Nephron (organoid): ENCODE results near the gene CRABP2.

Experiments used
- H3K27ac Mint-ChIP-seq, 3 experiments: 2 replicates each; pipeline ENCODE4 v1.8.0; 2020; ENCODE audit warnings: mixed read lengths in 3 of 3, mild to moderate bottlenecking in 2 of 3, moderate library complexity in 1 of 3
- H3K27me3 Mint-ChIP-seq: 2 replicates; pipeline ENCODE4 v1.8.0; 2021; ENCODE audit warnings: low read depth, mild to moderate bottlenecking, moderate library complexity, mixed read lengths
- H3K36me3 Mint-ChIP-seq: 2 replicates; pipeline ENCODE4 v1.8.0; 2020; ENCODE audit warnings: low read depth, mixed read lengths
- H3K4me1 Mint-ChIP-seq: 2 replicates; pipeline ENCODE4 v1.8.0; 2020; ENCODE audit warnings: mixed read lengths
- H3K4me3 Mint-ChIP-seq, 3 experiments: 2 replicates each; pipeline ENCODE4 v1.8.0; 2020; ENCODE audit warnings: mild to moderate bottlenecking in 3 of 3, mixed read lengths in 3 of 3, moderate library complexity in 2 of 3
- H3K9me3 Mint-ChIP-seq: 2 replicates; pipeline ENCODE4 v1.8.0; 2020; ENCODE audit warnings: mixed read lengths
- TF ChIP-seq, protein P1 (sequence below), 3 experiments: fragments of 200-600 bp; sonication (generic); IDR thresholded peaks; one replicate each; pipeline ENCODE4 v1.5.0; 2021; ENCODE audit warnings: antibody characterized with exemption in 3 of 3; ENCODE audit not compliant: unreplicated experiment in 3 of 3

CRABP2 gene

DNA sequence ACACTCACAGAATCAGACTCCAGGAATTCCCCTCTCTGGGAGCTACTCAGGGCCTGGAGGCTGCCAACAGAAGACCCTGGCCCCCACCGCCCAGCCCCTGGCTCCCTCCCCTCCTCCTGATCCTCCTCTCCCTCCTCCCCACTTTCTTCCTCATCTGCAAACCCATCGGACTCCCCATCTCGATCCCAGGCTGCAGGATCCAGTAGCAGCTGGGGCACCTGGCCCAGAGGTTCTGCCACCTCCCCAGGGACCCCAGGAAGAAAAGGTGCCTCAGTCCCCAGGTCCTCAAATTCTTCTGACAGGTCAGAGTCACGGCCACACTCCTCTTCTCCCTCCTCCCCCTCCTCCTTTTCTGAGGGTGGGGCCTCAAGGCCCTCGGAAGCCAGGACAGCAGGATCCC lies 35.6 kb downstream of the CRABP2 start:
- Mint-ChIP-seq H3K9me3 (no peaks in the 10 kb centered on the region), H3K4me1 (peaks cover 82% of the 10 kb centered on the region), H3K27ac (peak overlapping the region; percentile 93 to 99 (median 99)), H3K36me3 (peaks cover 36% of the 10 kb centered on the region), H3K4me3 (peak overlapping the region; percentile 6 to 79 (median 17)), H3K27me3 (no peaks in the 10 kb centered on the region)
- TF ChIP-seq, protein P1, sequence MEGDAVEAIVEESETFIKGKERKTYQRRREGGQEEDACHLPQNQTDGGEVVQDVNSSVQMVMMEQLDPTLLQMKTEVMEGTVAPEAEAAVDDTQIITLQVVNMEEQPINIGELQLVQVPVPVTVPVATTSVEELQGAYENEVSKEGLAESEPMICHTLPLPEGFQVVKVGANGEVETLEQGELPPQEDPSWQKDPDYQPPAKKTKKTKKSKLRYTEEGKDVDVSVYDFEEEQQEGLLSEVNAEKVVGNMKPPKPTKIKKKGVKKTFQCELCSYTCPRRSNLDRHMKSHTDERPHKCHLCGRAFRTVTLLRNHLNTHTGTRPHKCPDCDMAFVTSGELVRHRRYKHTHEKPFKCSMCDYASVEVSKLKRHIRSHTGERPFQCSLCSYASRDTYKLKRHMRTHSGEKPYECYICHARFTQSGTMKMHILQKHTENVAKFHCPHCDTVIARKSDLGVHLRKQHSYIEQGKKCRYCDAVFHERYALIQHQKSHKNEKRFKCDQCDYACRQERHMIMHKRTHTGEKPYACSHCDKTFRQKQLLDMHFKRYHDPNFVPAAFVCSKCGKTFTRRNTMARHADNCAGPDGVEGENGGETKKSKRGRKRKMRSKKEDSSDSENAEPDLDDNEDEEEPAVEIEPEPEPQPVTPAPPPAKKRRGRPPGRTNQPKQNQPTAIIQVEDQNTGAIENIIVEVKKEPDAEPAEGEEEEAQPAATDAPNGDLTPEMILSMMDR (IDR thresholded peaks at IDR 0.05; ENCODE audit: unreplicated experiment in 3 of 3) = no peak

DNA sequence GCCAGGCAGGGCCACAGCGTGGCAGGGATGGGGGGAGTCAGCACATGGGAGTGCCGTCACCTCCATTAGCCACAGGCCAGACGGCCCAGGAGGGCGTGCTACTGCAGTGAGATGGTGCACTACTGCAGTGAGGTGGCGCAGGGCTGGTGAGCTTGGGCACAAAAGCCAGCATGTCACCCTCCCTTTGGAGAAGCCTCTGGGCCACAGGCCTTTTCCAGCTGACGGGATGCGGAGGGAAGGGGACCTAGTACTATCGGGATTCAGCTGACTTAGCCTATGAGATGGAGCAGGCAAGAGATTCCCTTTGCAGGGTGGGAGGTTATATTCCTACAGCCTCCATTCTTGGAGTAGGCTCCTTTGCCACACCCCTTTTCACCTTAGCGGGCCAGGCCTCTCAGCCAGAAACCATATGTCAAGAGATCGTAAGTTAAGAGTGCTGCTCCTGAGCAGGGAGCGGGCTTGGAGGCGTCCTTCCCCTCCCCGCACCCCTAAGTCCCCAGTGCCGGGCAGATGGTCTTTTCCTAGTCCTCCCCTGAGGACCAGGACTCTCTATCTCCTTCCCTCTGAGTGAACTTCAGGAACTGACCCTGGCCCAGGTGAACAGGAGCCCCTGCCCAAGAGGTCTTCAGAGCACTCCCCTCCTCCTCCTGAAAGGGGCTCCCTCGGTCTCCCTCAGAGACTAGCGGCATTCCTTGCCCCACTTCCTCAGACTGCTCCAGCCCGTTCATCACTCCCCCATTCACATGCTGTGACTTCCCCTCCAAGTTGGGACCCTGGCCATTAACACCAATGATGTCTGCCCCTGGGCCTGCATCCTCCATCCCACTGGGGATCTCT lies 36.4 kb downstream of the CRABP2 start:
- Mint-ChIP-seq H3K9me3 (no peaks in the 10 kb centered on the region), H3K36me3 (peaks cover 31% of the 10 kb centered on the region), H3K4me1 (peaks cover 85% of the 10 kb centered on the region), H3K27me3 (no peaks in the 10 kb centered on the region), H3K4me3 (peak overlapping the region; percentile 6 to 79 (median 73)), H3K27ac (peak overlapping the region; percentile 93 to 99 (median 99))
- TF ChIP-seq, protein P1 (IDR thresholded peaks at IDR 0.05; ENCODE audit: unreplicated experiment in 3 of 3) = no peak

DNA sequence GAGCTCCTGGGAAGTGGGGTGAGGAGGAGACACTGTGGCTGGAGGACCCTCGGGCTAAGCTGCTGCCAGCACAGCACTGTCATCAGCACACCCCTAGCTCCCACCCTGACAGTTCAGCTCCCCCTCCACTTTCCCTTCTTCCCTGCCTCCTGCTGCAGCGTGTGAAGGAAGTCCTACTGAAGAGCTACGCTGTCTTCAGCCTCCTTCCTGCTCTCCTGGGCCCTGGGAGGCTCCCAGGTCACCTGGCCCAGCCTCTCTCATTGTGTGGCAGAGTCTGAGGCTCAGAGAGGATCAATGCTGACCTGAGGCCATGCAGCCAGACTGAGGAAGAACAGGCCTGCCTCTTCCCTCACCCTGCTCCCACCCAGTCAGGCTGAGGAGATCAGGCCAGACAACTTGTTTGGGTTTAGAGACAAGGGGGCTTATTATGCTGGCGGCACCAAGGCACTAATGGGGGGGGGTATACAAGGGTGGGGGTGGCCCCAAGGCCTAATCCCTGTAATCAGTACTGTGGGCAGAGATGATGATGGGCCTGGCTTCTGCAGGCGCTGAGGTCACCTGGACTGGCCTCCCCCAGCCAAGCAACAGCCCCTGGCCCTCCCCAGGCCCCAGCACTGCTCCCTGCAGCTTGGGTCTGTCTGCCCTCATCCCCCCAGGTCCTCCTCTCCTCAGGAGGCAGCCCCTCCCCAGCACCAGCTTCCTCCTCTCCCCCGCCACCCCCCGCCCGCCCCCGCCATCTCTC lies 37.2 kb downstream of the CRABP2 start:
- Mint-ChIP-seq H3K36me3 (peaks cover 23% of the 10 kb centered on the region), H3K27ac (peak overlapping the region; percentile 93 to 99 (median 99)), H3K9me3 (no peaks in the 10 kb centered on the region), H3K27me3 (peaks cover 5% of the 10 kb centered on the region), H3K4me3 (peak overlapping the region in 2 of 3 experiments; percentile 54 to 59), H3K4me1 (peaks cover 85% of the 10 kb centered on the region)
- TF ChIP-seq, protein P1 (IDR thresholded peaks at IDR 0.05; ENCODE audit: unreplicated experiment in 3 of 3) = no peak

DNA sequence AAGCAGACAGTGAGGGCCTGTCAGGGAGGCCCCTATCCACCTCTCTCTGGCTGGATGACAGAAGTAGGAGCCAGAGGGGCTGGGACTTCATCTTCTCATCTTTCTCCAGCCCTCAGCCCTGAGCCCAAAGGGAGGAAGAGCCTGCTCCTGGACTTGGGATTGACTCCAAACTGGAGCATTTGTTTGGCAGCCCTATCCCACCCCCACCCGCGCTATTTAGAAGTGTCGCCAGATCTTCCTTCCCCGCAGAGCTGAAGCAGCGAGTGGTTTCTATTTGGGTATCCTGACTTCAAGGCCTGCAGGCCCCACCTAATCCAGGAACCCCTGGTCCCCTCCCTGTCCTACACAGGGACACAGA lies 37.8 kb downstream of the CRABP2 start:
- Mint-ChIP-seq H3K4me1 (peaks cover 85% of the 10 kb centered on the region), H3K27me3 (peaks cover 5% of the 10 kb centered on the region), H3K36me3 (peaks cover 17% of the 10 kb centered on the region), H3K4me3 (peak overlapping the region in 2 of 3 experiments; percentile 54 to 59), H3K27ac (peak overlapping the region; percentile 93 to 99 (median 99)), H3K9me3 (no peaks in the 10 kb centered on the region)
- TF ChIP-seq, protein P1 (IDR thresholded peaks at IDR 0.05; ENCODE audit: unreplicated experiment in 3 of 3) = no peak

DNA sequence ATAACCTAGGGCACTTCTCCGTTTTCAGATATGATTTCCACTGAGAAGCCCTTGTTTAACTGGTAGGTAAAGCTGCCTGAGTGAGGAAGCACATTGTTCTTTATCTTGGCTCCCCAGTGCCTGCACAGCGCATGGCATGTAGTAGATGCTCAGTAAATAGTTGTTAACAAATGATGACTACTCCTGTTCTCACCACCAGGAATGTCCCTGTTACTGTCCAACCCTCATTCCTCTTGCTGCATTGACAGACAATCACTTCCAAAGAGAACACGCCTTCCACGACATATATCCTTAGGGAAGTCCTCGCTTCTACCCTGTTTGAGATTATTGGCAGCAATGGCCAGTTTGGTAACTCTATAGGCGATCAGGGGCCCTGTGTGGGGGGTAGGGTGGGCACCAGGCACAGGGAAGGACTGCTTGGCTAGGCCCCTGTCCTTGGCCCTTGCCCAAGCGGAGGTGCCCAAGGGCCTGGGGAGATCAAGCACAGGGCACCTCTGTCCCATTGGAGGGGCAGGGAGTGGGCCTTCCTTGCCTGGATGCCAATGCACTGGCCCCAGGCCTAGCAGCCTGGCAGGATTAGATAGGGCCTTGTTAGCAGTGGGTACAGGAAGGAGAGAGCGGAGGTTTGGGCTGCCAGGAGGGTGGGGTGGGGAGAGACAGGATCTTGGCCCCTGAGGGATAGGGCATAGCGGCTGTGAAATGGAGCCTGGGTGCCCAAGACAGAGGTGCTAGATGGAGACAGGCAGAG lies 38.3 kb downstream of the CRABP2 start:
- TF ChIP-seq, protein P1 (IDR thresholded peaks at IDR 0.05; ENCODE audit: unreplicated experiment in 3 of 3) = no peak
- Mint-ChIP-seq H3K36me3 (peaks cover 12% of the 10 kb centered on the region), H3K4me3 (peak overlapping the region in 2 of 3 experiments; percentile 54 to 59), H3K27ac (peak overlapping the region; percentile 93 to 99 (median 99)), H3K9me3 (no peaks in the 10 kb centered on the region), H3K27me3 (peaks cover 5% of the 10 kb centered on the region), H3K4me1 (peaks cover 85% of the 10 kb centered on the region)
